ENCODE measurements around the gene CDYL.

The CDYL gene

DNA sequence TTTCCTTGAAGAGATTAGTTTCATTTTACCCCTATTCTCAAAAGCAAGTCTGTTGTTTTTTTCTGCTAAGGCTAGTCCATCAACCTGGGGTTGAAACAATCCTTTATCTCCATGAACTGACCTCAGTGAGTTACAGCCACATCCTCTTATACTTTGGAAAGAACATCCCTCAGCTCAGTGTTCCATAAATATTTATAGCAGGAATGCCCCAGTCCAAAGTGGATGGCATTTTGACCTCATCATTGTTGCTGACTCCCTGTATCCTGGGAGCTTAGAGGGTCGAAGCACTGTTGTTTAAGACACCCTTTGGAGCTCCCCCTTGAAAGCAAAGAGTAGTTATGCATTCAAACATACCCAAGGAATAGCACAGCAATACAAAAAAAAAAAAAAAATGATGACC lies 16.2 kb upstream of the CDYL start:
- H3K36me3 ChIP-seq (ENCODE audit: low read depth): no peaks in the 10 kb centered on the region
- TF ChIP-seq, protein P1, sequence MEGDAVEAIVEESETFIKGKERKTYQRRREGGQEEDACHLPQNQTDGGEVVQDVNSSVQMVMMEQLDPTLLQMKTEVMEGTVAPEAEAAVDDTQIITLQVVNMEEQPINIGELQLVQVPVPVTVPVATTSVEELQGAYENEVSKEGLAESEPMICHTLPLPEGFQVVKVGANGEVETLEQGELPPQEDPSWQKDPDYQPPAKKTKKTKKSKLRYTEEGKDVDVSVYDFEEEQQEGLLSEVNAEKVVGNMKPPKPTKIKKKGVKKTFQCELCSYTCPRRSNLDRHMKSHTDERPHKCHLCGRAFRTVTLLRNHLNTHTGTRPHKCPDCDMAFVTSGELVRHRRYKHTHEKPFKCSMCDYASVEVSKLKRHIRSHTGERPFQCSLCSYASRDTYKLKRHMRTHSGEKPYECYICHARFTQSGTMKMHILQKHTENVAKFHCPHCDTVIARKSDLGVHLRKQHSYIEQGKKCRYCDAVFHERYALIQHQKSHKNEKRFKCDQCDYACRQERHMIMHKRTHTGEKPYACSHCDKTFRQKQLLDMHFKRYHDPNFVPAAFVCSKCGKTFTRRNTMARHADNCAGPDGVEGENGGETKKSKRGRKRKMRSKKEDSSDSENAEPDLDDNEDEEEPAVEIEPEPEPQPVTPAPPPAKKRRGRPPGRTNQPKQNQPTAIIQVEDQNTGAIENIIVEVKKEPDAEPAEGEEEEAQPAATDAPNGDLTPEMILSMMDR (IDR thresholded peaks at IDR 0.05; ENCODE audit: poor library complexity, severe bottlenecking): no peak
- H3K4me1 ChIP-seq (ENCODE audit: insufficient read depth, poor library complexity, severe bottlenecking): no peaks in the 10 kb centered on the region
- no peak overlapping the region for H3K4me3 ChIP-seq (ENCODE audit: severe bottlenecking)
- H3K9me3 ChIP-seq (ENCODE audit: severe bottlenecking): peaks cover 6% of the 10 kb centered on the region
- DNase-seq (ENCODE audit: low spot score) (no peak), ATAC-seq (ENCODE audit: low read depth) (no peak)
- no peaks in the 10 kb centered on the region for H3K27me3 ChIP-seq (ENCODE audit: insufficient read depth, poor library complexity, severe bottlenecking)
- no peak overlapping the region for H3K27ac ChIP-seq (ENCODE audit: poor library complexity, severe bottlenecking)

DNA sequence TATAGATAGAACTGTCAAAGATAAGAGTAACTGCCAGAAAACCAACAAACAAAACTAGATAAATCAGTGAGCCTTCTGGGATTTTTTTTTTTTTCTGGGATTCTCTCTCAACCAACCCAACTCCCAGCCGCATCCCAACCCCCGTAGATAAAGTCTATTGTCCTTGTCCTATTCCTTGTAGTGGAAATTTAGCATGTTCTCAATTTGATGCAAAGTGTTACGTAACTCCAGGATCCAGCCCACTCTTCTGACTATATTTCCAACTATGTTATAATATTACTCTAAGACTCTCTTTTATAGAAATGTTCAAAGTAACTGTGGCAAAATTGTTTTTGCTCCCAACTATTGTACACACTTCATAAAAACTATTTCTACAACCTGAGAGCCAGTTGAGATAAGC lies 15.4 kb upstream of the CDYL start:
- H3K36me3 ChIP-seq (ENCODE audit: low read depth): no peaks in the 10 kb centered on the region
- no peaks in the 10 kb centered on the region for H3K4me1 ChIP-seq (ENCODE audit: insufficient read depth, poor library complexity, severe bottlenecking)
- H3K27ac ChIP-seq (ENCODE audit: poor library complexity, severe bottlenecking): no peak overlapping the region
- ATAC-seq (ENCODE audit: low read depth) (no peak), DNase-seq (ENCODE audit: low spot score) (no peak)
- TF ChIP-seq, protein P1 (IDR thresholded peaks at IDR 0.05; ENCODE audit: poor library complexity, severe bottlenecking): no peak
- H3K4me3 ChIP-seq (ENCODE audit: severe bottlenecking): no peak overlapping the region
- no peaks in the 10 kb centered on the region for H3K27me3 ChIP-seq (ENCODE audit: insufficient read depth, poor library complexity, severe bottlenecking)
- H3K9me3 ChIP-seq (ENCODE audit: severe bottlenecking): peaks cover 6% of the 10 kb centered on the region

DNA sequence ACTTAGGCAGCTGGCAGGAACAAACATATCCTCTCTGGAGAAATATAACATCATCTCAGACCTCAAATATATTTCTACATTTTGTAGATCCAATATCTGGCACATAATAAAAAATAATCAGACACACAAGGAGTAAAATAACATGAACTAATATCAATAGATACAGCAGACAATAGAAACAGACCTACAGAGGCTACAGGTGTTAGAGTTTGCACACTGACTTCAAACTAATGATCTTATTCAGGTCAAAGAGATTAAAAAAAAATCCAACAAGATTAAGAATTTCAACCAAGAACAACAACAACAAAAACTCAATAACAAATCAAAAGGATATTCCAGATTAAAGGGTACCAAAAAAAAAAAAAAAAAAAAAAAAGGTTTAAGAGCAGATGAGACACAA lies 13.9 kb upstream of the CDYL start:
- no peaks in the 10 kb centered on the region for H3K36me3 ChIP-seq (ENCODE audit: low read depth)
- no peaks in the 10 kb centered on the region for H3K27me3 ChIP-seq (ENCODE audit: insufficient read depth, poor library complexity, severe bottlenecking)
- no peak for ATAC-seq (ENCODE audit: low read depth)
- TF ChIP-seq, protein P1 (IDR thresholded peaks at IDR 0.05; ENCODE audit: poor library complexity, severe bottlenecking): no peak
- DNase-seq (ENCODE audit: low spot score): no peak
- H3K4me3 ChIP-seq (ENCODE audit: severe bottlenecking): no peak overlapping the region
- no peaks in the 10 kb centered on the region for H3K4me1 ChIP-seq (ENCODE audit: insufficient read depth, poor library complexity, severe bottlenecking)
- no peak overlapping the region for H3K27ac ChIP-seq (ENCODE audit: poor library complexity, severe bottlenecking)
- H3K9me3 ChIP-seq (ENCODE audit: severe bottlenecking): peaks cover 6% of the 10 kb centered on the region

DNA sequence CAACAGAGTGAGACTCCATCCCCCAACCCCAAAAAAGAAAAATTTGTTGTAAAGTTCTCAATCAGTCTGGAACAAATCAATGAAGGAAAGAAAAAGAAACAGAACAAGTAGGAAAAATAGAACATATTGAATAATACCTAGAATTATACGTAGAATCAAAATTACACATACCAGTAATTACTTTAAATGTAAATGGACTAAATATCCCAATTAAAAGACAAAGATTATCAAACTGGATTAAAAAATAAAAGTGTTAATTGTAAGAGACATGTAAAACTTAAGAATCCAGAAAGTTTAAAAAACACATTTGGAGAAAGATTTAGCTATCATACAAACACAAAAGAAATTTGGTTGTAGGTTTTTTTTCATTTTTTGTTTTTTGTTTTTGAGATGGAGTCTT lies 12.3 kb upstream of the CDYL start:
- H3K9me3 ChIP-seq (ENCODE audit: severe bottlenecking): peaks cover 6% of the 10 kb centered on the region
- H3K27me3 ChIP-seq (ENCODE audit: insufficient read depth, poor library complexity, severe bottlenecking): no peaks in the 10 kb centered on the region
- ATAC-seq (ENCODE audit: low read depth) (no peak), DNase-seq (ENCODE audit: low spot score) (no peak)
- H3K4me1 ChIP-seq (ENCODE audit: insufficient read depth, poor library complexity, severe bottlenecking): no peaks in the 10 kb centered on the region
- TF ChIP-seq, protein P1 (IDR thresholded peaks at IDR 0.05; ENCODE audit: poor library complexity, severe bottlenecking): no peak
- no peak overlapping the region for H3K4me3 ChIP-seq (ENCODE audit: severe bottlenecking)
- H3K27ac ChIP-seq (ENCODE audit: poor library complexity, severe bottlenecking): no peak overlapping the region
- H3K36me3 ChIP-seq (ENCODE audit: low read depth): no peaks in the 10 kb centered on the region

DNA sequence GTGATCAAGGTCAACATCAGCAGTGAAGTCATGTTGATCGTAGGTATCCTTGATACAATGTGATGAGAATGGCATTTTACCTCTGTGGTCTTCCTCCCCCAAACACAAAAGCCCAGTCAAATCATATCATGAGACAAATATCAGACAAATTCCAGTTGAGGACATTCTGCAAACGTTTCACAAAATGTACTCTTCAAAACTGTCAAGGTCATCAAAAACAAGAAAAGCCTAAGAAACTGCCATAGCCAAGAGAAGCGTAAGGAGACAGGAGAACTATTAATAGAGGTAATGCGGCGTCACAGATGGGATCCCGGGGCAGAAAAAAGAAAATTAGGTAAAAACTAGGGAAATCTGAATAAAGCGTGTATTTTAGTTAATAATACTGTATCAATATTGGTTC lies 7.4 kb upstream of the CDYL start:
- no peaks in the 10 kb centered on the region for H3K4me1 ChIP-seq (ENCODE audit: insufficient read depth, poor library complexity, severe bottlenecking)
- TF ChIP-seq, protein P1 (IDR thresholded peaks at IDR 0.05; ENCODE audit: poor library complexity, severe bottlenecking): no peak
- DNase-seq (ENCODE audit: low spot score): no peak
- H3K27me3 ChIP-seq (ENCODE audit: insufficient read depth, poor library complexity, severe bottlenecking): no peaks in the 10 kb centered on the region
- H3K9me3 ChIP-seq (ENCODE audit: severe bottlenecking): peaks cover 3% of the 10 kb centered on the region
- H3K4me3 ChIP-seq (ENCODE audit: severe bottlenecking): no peak overlapping the region
- no peak overlapping the region for H3K27ac ChIP-seq (ENCODE audit: poor library complexity, severe bottlenecking)
- ATAC-seq (ENCODE audit: low read depth): no peak
- H3K36me3 ChIP-seq (ENCODE audit: low read depth): no peaks in the 10 kb centered on the region
